Prostate gland (tissue), 2 donors: ENCODE data around the gene SPRED2. TPM values are rescaled to one million over a fixed set of nuclear protein-coding genes. Genes with fewer than 3 reads are reported as not detected.

Experiments used
- DNase-seq: peaks from one replicate; pipeline ENCODE4 v3.0.0-alpha.2; 2019; ENCODE audit warnings: low spot score
- H3K27ac ChIP-seq, 2 donors: fragments of 200-600 bp; sonication (generic); 2 replicates each; pipeline ENCODE4 v1.5.1; 2017 to 2019
- H3K27me3 ChIP-seq: fragments of 200-600 bp; sonication (generic); replicated peaks from 2 replicates; pipeline ENCODE4 v1.5.1; 2019; ENCODE audit not compliant: insufficient read depth
- H3K36me3 ChIP-seq, 2 donors: fragments of 200-600 bp; sonication (generic); 1 replicate in 1 of 2; 2 replicates in 1 of 2; pipeline versions ENCODE4 v1.5.1 to v1.8.1; 2017 to 2019
- H3K4me1 ChIP-seq: fragments of 200-600 bp; sonication (generic); replicated peaks from 2 replicates; pipeline ENCODE4 v1.5.1; 2019
- H3K4me3 ChIP-seq, 2 donors: fragments of 200-600 bp; sonication (generic); 2 replicates each; pipeline ENCODE4 v1.5.1; 2017 to 2019
- H3K9me3 ChIP-seq: fragments of 200-600 bp; sonication (generic); 2 replicates; pipeline ENCODE4 v1.5.1; 2017
- CTCF ChIP-seq, 4 experiments: fragments of 200-600 bp in 2 of 4; fragments of 450-650 bp in 2 of 4; sonication (generic) in 2 of 4; IDR thresholded peaks; 1 replicate in 3 of 4; 2 replicates in 1 of 4; pipeline ENCODE4 v1.5.1; 2016 to 2019; ENCODE audit warnings: antibody characterized with exemption in 4 of 4, mild to moderate bottlenecking in 2 of 4, moderate library complexity in 2 of 4
- POLR2A ChIP-seq: fragments of 450-650 bp; IDR thresholded peaks from one replicate; pipeline ENCODE4 v1.6.1; 2016; ENCODE audit warnings: antibody characterized with exemption, mild to moderate bottlenecking
- POLR2AphosphoS5 ChIP-seq: sonication (generic); formaldehyde crosslinking; IDR thresholded peaks from one replicate; pipeline ENCODE4 v1.6.1; 2017; ENCODE audit warnings: antibody characterized with exemption
- WGBS: methylation state at CpG from one replicate; pipeline ENCODE4 v1.1.5; 2018; 5-methylcytosine and 5-hydroxymethylcytosine counted together
- intact Hi-C: fragments of 100-400 bp; cut with DNase I; formaldehyde crosslinking; loops from one replicate; pipeline ENCODE4 v1.14.2; 2022
- total RNA-seq, 2 donors: library from RNA; depleted of rRNA; stranded (reverse); fragments of >200 nt; gene quantifications; one replicate each; pipeline ENCODE4 v1.1.0, GENCODE V29; 2016

Gene SPRED2
- total RNA-seq, 2 donors from 2014 or later = 23.7 to 27.1 TPM

DNA sequence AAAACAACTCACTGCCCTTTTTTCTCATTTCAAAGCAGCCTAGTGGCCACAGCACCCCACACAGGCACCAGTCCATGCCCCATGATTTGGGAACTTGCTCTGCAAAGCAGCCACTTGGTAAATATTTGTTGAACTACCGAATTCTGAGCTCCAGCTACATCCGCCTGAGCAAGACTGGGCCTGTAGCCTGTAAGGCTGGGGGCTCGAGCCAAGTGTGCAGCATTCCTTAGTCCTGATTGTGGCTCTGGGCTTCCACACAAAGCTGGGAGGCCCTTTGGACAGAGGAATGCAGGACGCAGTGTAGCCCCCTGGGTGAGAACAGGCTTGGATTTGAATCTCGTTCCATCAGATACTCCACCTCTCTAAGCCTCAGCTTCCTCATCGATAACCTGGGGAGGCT is 116.3 kb downstream of the SPRED2 start:
- H3K27me3 ChIP-seq = no peaks in the 10 kb centered on the region
- DNase-seq = peak; percentile 94
- peak overlapping the region; percentile 68 to 70 for H3K27ac ChIP-seq
- no peak overlapping the region for H3K4me3 ChIP-seq
- H3K9me3 ChIP-seq = no peaks in the 10 kb centered on the region
- TF ChIP-seq CTCF (IDR thresholded peaks at IDR 0.05) (peak in 2 of 4 experiments; percentile 33 to 56), POLR2A (no peak), POLR2AphosphoS5 (peak; percentile 96)
- H3K36me3 ChIP-seq = peaks cover 0 to 9% of the 10 kb centered on the region in 2 donors
- H3K4me1 ChIP-seq = peaks cover 9% of the 10 kb centered on the region
- intact Hi-C loops = no loop called here
- WGBS = 26% methylated on average over 6 of the region's 6 CpGs

GRCh38 chr2:65314801-65315441 is 117.5 kb downstream of the SPRED2 start:
- intact Hi-C loops = no loop called here
- Histone ChIP-seq H3K27me3 (no peaks in the 10 kb centered on the region), H3K9me3 (no peaks in the 10 kb centered on the region), H3K27ac (no peak overlapping the region), H3K4me1 (peaks cover 12% of the 10 kb centered on the region), H3K36me3 (peaks cover 0 to 9% of the 10 kb centered on the region in 2 donors), H3K4me3 (no peak overlapping the region)
- no peak for DNase-seq
- WGBS = 82% methylated on average over 8 of the region's 8 CpGs
- TF ChIP-seq POLR2AphosphoS5 (no peak), POLR2A (no peak), CTCF (IDR thresholded peaks at IDR 0.05) (no peak)

- DNase-seq = no peak
- H3K36me3 ChIP-seq = peaks cover 0 to 9% of the 10 kb centered on the region in 2 donors
- no peaks in the 10 kb centered on the region for H3K27me3 ChIP-seq
- H3K27ac ChIP-seq = no peak overlapping the region
- H3K4me3 ChIP-seq = no peak overlapping the region
- WGBS = 99% methylated on average over 24 of the region's 24 CpGs
- no peak for TF ChIP-seq POLR2AphosphoS5
- TF ChIP-seq CTCF (IDR thresholded peaks at IDR 0.05) = no peak
- TF ChIP-seq POLR2A = no peak
- H3K9me3 ChIP-seq = no peaks in the 10 kb centered on the region
- intact Hi-C loops = no loop called here
- peaks cover 15% of the 10 kb centered on the region for H3K4me1 ChIP-seq
Measured at GRCh38 chr2:65313954-65314256, 118.5 kb downstream of the SPRED2 start.

GRCh38 chr2:65313126-65313953 is 119.1 kb downstream of the SPRED2 start:
- TF ChIP-seq POLR2A (no peak), POLR2AphosphoS5 (no peak), CTCF (IDR thresholded peaks at IDR 0.05) (no peak)
- no peaks in the 10 kb centered on the region for H3K27me3 ChIP-seq
- no peaks in the 10 kb centered on the region for H3K9me3 ChIP-seq
- H3K4me3 ChIP-seq = no peak overlapping the region
- DNase-seq = no peak
- H3K4me1 ChIP-seq = peaks cover 15% of the 10 kb centered on the region
- intact Hi-C loops = no loop called here
- WGBS = 93% methylated on average over 49 of the region's 52 CpGs
- H3K36me3 ChIP-seq = peaks cover 0 to 9% of the 10 kb centered on the region in 2 donors
- H3K27ac ChIP-seq = no peak overlapping the region

GRCh38 chr2:65311596-65311995 is 120.8 kb downstream of the SPRED2 start:
- Histone ChIP-seq H3K36me3 (peaks cover 0 to 9% of the 10 kb centered on the region in 2 donors), H3K4me1 (peaks cover 10% of the 10 kb centered on the region), H3K9me3 (no peaks in the 10 kb centered on the region), H3K27ac (no peak overlapping the region), H3K4me3 (no peak overlapping the region), H3K27me3 (no peaks in the 10 kb centered on the region)
- intact Hi-C loops = no loop called here
- TF ChIP-seq POLR2A (no peak), POLR2AphosphoS5 (no peak), CTCF (IDR thresholded peaks at IDR 0.05) (no peak)
- DNase-seq = no peak
- WGBS = 95% methylated on average over 7 of the region's 7 CpGs
